Measurements from ENCODE around the gene TNFRSF18.

- no peak for TF ChIP-seq CTCF (IDR thresholded peaks at IDR 0.05; ENCODE audit: low read length)
- TF ChIP-seq EZH2phosphoT487 (IDR thresholded peaks at IDR 0.05; ENCODE audit: low read length) = no peak
- TF ChIP-seq EZH2 (optimal IDR thresholded peaks at IDR 0.05; ENCODE audit: low read depth, low read length) = no peak
Observed at GRCh38 chr1:1157426-1157913, 48.9 kb downstream of the TNFRSF18 start.
